B cell (primary cell): ENCODE measurements around the gene MYB.

ENCODE experiments used
- EZH2 ChIP-seq: IDR thresholded peaks from 2 replicates; pipeline ENCODE4 v1.6.1; 2012; ENCODE audit warnings: borderline replicate concordance, low read depth, mild to moderate bottlenecking, moderate library complexity, low read length; ENCODE audit not compliant: insufficient read depth, poor library complexity, severe bottlenecking
- TF ChIP-seq, protein P1 (sequence below): fragments of 200-600 bp; IDR thresholded peaks from one replicate; pipeline ENCODE4 v1.8.0; 2022; ENCODE audit warnings: antibody characterized with exemption, mild to moderate bottlenecking

DNA sequence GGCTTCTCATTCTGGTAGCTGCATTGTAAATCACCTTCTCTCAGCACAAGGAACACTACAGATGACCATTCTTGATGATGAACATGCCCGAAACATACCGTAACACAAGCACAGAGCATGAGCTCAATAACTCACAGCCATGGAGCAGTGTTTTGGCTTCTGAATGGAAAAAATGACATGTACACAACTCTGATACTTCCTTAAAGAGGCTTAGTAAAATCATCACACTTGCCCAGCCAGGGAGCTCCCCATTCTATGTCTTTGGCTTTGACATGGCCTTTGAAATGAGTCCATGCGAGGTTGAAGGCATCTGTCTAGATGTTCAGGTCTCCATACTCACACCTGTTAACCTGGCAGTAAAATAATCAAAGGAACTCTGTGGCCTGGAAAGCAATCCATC lies 87.6 kb downstream of the MYB start:
- TF ChIP-seq, protein P1, sequence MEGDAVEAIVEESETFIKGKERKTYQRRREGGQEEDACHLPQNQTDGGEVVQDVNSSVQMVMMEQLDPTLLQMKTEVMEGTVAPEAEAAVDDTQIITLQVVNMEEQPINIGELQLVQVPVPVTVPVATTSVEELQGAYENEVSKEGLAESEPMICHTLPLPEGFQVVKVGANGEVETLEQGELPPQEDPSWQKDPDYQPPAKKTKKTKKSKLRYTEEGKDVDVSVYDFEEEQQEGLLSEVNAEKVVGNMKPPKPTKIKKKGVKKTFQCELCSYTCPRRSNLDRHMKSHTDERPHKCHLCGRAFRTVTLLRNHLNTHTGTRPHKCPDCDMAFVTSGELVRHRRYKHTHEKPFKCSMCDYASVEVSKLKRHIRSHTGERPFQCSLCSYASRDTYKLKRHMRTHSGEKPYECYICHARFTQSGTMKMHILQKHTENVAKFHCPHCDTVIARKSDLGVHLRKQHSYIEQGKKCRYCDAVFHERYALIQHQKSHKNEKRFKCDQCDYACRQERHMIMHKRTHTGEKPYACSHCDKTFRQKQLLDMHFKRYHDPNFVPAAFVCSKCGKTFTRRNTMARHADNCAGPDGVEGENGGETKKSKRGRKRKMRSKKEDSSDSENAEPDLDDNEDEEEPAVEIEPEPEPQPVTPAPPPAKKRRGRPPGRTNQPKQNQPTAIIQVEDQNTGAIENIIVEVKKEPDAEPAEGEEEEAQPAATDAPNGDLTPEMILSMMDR = no peak
- no peak for TF ChIP-seq EZH2
